ENCODE data around the gene RASGRP4.
A peak's percentile ranks its signal among the peaks of the same experiment; 100 is the strongest.
"Not testable (repeated sequence)": the region's sequence is repeated elsewhere in the genome, so short reads cannot be mapped to it uniquely, and the experiment has no call there.

The RASGRP4 gene

GRCh38 chr19:38417146-38417543, 8.9 kb downstream of the RASGRP4 start:
- DNase-seq (ENCODE audit: low read depth) = no peak

GRCh38 chr19:38413416-38413815, 12.6 kb downstream of the RASGRP4 start:
- DNase-seq (ENCODE audit: low read depth) = no peak

DNA sequence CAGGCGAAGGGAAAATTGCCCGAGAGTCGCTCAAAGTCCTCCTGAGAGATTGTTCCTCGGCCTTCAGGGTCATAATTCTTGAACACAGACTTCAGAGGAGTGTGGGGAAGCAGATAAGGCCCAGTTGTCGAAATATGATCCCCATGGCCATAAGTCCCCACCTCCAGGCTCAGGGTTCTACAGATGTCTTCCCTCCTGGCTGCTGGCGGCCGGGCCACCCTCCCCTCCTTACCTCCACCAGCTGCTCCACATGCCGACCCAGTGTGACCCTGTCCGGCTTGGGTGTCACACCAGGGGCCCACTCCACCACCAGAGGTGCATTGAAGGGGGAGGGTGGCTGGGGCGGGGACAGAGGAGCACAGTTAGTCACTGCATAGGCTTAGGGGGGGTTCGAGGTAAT, 13.1 kb downstream of the RASGRP4 start:
- DNase-seq (ENCODE audit: low read depth) = no peak

DNA sequence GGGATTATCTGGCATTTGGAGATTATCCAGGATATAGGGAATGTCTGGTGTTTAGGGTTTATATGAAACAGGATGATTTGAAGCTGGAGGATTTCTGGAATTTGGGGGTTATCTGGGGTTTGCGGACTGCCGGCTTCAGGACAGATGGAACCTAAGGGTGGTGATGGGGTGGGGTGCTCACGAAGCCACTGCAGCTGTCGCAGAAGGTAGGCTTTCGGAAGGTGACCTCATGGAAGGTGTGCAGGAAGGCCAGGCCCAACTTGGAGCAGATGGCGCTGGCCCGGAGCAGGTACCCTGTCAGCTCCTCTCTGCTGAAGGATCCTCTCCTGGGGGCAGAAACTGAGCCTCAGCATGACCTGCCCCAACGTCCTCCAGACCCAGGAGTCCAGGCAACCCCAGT, 13.5 kb downstream of the RASGRP4 start:
- no peak for DNase-seq (ENCODE audit: low read depth)

DNA sequence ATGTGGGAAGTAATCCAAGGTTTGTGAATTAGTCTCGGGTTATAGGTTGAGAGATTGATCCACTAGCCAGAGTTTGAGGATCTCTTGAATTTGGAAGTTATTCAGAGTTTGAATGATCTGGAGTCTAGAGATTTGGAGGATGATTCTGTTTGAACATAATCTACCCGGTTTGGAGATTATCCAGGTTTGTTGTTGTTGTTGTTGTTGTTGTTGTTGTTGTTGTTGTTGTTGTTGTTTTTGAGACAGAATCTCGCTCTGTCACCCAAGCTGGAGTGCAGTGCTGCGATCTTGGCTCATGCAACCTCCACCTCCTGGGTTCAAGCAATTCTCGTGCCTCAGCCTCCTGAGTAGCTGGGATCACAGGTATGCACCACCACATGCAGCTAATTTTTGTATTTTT, 14.1 kb downstream of the RASGRP4 start:
- DNase-seq (ENCODE audit: low read depth) = not testable (repeated sequence)

DNA sequence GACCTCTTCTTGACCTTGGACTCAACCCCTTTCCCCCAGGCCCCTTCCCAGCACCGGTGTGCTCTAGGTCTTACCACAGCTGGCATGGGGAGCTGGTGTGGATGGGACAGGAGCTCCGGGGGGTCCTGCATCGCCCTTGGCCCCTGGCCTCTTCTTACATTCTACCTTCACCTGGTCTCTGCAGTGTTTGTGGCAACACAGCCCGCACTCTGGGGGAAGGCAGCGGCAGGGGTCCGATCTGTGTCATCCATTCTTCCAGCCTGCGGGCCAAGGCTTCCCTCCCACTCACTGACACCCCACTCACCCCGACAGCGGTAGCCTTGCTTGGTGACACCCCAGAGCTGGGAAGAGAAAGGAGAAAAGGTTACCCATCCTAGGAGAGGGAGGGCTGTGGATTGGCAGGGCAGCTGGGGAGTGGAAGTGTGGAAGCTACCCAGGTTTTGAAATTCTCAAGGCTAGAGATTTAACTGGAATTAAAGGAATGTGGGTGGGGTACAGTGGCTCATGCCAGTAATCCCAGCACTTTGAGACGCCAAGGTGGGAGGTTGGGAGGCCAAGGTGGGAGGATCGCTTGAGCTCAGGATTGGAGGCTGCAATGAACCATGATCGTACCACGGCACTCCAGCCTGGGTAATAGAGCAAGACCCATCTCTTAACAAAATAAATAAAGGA, 14.8 kb downstream of the RASGRP4 start:
- no peak for DNase-seq (ENCODE audit: low read depth)

GRCh38 chr19:38410407-38410806, 15.6 kb downstream of the RASGRP4 start:
- not testable (repeated sequence) for DNase-seq (ENCODE audit: low read depth)

DNA sequence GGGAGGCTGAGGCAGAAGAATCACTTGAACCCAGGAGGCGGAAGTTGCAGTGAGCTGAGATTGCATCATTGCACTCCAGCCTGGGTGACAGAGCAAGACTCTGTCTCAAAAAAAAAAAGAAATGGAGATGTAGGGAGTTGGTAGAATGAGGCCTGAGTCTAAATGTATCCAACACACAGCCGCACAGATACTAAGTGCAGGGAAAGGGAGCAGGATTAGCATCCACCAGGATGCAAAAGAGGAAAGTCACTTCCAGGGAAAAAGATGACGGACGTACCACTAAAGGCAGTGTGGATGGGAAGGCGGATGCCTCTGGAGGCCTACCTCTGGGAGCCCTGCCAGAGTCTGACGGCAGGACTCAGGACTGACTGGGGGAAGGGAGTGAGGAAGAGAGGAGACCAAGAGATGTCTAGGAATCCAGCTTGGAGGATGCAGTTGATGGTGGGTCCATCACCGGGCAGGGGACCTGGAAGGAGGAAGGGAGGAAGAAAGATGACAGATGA, 16.3 kb downstream of the RASGRP4 start:
- DNase-seq (ENCODE audit: low read depth) = no peak

DNA sequence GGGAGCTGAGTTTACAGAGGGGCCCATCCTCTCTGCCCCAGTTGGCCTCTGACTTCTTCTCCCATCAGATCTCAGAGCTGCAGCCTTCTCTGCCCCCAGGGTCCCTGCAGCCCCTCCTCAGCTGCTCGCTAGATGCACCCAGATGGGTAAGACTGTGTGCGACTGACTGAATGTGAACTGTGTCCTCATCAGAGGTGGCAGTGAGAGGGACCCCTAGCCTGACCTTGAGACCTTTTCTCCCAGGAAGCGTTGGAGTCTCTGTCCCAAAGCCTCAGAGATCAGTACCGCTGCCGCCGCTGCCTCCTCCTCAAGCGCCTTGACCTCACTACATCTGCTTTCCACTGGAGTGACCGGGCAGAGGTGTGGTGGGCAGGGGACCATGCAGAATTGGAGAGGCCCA, 20.7 kb downstream of the RASGRP4 start:
- DNase-seq (ENCODE audit: low read depth) = no peak

DNA sequence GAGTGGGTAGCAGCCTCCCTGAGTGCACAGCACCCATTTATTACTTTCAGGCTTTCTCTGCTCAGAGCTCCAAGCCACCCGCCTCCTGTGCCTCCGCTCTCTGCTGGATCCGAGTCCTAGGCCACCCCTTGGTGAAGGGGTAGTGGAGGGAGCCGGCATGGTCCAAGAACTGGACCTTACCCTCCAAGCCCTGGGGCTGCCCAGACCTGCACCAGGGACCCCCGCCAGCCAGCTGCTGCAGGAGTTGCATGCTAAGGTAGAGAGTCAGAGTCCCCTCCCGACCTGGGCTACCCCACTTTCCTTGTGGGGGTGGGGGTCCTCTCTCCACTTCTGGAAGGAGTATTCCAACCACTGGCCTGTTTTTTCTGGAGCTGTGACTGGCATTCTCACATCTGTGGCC, 21.2 kb downstream of the RASGRP4 start:
- DNase-seq (ENCODE audit: low read depth) = no peak

- DNase-seq (ENCODE audit: low read depth) = peak; percentile 96
These were observed 22.9 kb downstream of the RASGRP4 start, which contains the start of gene FAM98C for GRCh38 chr19:38402967-38403674. FAM98C (plus strand) TSS chr19:38403093; CDS start chr19:38403154, 61 bp downstream.

DNA sequence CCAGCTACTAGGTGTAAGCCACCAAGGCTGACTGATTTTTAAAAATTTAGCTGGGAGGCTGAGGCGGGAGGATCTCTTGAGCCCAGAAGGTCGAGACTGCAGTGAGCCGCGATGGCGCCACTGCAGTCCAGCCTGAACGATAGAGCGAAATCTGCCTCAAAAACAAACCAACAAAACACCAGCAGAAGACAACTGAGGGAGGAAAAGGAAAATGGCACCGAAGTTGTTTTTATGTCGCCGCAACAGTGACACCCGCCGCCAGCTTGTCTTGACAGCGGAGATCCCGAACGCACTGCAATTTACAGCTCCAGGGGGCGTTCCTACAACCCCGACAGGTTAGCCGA, 23.4 kb downstream of the RASGRP4 start:
- DNase-seq (ENCODE audit: low read depth) = no peak

- no peak for DNase-seq (ENCODE audit: low read depth)
These were observed 24.9 kb downstream of the RASGRP4 start for GRCh38 chr19:38401148-38401547.

DNA sequence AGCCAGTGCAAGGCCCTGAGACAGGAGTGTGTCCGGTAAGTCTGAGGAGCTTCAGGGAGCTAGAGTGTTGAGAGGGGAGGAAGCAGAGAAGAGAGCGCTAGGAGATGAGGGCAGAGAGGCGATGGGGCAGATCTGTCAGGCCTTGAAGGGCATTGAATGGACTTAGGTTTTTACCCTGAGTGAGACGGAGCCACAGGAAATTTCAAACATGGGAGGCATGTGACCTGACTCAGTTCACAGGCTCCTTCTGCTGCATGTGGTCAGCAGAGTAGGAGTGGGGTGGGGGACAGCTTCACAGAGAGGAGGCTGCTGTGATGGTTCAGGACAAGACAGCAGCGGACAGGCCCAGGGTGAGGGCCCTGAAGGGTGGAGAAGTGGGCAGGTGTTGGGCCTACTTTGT, 25.7 kb downstream of the RASGRP4 start:
- DNase-seq (ENCODE audit: low read depth) = no peak

GRCh38 chr19:38399537-38399936, 26.5 kb downstream of the RASGRP4 start:
- no peak for DNase-seq (ENCODE audit: low read depth)

DNA sequence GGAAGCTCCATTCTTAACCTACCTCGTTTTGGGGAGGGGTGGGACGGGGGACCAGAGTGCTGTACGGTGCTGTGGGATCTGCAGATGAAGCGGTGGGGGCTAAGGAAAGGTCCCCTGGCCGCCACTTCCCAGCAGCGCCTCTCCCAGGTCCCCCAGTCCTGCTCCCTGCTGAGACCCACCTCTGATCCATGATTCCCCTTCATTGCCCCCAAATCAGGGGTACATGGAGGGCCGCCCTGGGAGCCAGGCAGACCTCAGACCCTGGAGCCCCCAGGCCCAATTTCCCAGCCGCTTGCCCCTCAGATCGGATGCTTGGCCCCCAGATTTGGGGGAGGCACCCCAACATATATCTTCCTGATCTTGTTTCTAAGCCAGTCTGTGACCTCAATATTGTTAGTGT, 26.9 kb downstream of the RASGRP4 start:
- DNase-seq (ENCODE audit: low read depth) = no peak

DNA sequence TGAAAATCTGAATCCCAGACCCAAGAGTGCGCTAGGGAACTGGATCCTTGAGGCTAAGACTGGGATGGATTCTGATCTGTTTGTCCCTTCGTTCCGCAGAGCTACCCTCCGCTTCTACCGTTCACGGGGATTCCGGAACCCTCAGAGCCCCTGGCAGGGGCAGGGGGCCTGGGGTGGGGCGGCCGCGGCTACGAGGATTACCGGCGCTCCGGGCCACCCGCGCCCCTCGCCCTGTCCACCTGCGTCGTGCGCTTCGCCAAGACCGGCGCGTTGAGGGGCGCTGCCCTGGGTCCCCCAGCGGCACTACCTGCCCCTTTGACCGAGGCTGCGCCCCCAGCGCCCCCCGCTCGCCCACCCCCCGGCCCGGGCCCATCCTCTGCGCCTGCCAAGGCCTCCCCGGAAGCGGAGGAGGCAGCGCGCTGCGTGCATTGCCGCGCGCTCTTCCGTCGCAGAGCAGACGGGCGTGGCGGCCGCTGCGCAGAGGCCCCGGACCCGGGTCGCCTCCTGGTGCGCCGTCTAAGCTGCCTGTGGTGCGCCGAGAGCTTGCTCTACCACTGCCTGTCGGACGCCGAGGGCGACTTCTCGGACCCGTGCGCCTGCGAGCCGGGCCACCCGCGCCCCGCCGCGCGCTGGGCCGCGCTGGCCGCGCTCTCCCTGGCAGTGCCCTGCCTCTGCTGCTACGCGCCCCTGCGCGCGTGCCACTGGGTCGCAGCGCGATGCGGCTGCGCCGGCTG, 30.5 kb downstream of the RASGRP4 start:
- DNase-seq (ENCODE audit: low read depth) = no peak

DNA sequence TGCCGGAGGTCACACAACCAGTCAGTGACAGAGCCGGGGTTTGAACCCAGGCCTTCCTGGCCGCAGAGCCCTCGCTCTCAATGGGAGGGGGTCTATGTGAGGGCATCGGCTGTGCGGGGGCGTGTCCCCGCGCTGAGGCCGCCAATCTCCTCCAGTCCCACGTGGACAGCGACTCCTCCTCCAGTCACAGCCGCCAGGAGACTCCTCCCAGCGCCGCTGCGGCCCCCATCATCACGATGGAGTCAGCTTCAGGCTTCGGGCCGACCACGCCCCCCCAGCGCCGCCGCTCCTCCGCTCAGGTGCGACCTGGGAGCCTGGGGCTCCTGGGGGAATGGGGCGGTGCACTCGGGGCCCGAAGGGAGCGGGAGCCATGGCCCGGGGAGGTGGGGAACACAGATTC, 31.5 kb downstream of the RASGRP4 start:
- peak; percentile 53 for DNase-seq (ENCODE audit: low read depth)

- DNase-seq (ENCODE audit: low read depth) = no peak
These were observed 33.2 kb downstream of the RASGRP4 start for GRCh38 chr19:38392707-38393308.

GRCh38 chr19:38391911-38392464, 34.0 kb downstream of the RASGRP4 start:
- no peak for DNase-seq (ENCODE audit: low read depth)

DNA sequence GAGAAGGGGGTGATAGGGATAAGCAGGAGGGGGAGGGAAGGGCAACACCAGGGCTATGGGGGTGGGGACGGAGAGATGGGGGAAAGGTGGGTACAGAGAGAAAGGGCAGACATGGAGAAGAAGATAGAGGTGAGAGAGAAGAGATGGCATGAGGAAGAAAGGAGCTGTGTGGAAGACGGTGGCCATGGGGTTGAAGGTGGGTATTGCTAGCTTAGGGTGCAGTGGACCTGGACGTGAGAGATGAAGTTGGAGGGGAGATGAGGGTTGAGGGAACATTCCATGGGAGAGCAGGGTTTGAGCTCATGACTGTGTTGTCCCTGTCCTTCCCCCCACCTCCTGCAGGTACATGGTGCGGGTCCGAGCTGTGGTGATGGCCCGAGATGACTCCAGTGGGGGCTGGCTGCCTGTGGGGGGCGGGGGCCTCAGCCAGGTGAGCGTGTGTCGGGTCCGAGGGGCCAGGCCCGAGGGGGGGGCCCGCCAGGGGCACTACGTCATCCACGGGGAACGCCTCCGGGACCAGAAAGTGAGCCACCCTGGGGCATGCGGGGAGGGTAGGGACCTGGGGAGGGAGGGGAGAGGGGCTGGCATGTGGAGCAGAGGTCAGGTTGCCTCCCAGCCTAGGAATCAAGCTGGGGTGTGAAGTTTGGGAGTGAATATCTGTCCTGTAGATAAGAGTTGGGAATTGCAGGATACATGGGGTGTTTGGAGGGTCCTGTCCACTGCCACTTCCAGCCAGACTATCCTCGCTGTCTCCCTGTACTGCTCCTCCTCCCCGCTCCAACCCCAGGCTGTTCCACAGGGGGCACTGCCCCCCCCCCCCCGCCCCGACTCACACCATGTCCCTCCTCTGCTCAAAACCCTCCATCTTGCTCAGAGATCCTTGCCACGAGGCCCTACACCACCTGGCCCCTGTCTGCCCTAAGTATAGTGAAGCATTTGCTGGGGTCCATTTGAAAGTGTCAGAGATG, 35.8 kb downstream of the RASGRP4 start:
- no peak for DNase-seq (ENCODE audit: low read depth)

Measured in T follicular helper cell (primary cell).